Measurements from ENCODE around the gene SLC24A3.

- no peak for TF ChIP-seq CTCF (IDR thresholded peaks at IDR 0.05)
- no peak for TF ChIP-seq POLR2A (IDR thresholded peaks at IDR 0.05)
These were observed 43.6 kb downstream of the SLC24A3 start for GRCh38 chr20:19256085-19256484.
